Measurements from ENCODE around the gene KAZN. TPM values are rescaled to one million over a fixed set of nuclear protein-coding genes. Genes with fewer than 3 reads are reported as not detected.

Gene KAZN
- total RNA-seq, 1 donor from 2014 or later = 0.60 TPM

DNA sequence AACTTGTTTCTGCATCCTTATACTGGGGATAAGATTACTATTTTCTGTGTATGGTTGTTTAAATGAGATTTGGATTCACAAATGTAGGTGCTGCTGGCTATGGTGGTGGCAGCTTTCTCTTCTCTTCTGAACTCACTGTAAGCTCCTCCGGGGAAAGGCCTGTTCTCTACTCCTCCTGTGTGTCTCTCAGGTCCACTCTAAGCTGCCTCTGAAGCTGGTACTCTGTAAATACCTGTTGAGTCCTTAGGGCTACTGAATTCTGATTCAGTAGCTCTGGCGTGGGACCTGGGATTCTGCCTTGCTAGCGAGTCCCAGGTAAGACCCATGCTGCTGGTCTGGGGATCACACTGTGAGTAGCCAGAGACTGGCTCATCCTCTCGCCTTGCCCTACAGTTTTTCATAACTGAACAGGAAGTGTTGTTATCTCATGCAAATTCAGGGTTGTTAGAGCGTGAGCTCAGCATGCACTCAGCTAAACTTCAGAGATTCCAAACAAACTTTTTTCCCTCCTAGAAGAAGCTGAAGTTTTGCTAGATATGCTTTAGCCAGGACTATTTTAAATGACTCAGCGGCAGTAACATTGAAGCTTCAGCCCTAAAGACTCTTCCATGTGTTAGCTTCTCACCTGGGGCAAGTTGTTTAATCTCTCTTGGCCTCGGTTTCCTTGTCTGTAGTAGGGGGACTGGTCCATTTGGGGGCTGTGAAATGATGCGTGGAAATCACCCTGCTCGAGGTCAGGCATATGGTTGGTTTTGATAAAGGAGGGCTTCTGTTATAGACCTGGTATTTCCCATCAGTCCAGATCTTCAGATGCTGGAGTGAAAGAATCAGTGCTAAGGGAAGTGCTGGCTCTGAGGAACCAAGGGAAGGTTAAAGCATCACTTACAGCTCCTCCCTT lies 283.5 kb downstream of the KAZN start:
- DNase-seq (ENCODE audit: low read depth in 2 of 2) = no peak

DNA sequence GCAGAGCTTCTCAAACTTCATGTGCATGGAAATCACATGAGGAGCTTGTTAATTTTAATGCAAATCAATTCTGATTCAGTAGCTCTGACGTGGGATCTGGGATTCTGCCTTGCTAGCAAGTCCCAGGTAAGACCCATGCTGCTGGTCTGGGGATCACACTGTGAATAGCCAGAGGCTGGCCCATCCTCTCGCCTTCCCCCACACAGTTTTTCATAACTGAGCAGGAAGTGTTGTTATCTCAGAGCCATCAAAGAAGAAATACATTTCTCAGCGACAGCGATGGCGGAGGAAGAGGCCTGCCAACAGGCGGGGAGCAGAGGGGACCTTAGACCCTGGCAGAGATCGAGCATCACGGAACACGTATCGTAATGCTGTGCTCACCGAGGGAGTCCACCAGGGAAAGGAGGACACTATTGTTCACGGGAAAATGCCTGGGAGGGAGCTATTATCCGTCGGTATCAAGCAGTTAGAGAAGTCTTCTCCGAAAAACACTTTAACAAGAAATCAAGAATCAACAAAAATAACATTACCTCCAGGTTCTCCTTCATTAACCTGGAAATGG lies 286.2 kb downstream of the KAZN start:
- no peak for DNase-seq (ENCODE audit: low read depth in 2 of 2)

DNA sequence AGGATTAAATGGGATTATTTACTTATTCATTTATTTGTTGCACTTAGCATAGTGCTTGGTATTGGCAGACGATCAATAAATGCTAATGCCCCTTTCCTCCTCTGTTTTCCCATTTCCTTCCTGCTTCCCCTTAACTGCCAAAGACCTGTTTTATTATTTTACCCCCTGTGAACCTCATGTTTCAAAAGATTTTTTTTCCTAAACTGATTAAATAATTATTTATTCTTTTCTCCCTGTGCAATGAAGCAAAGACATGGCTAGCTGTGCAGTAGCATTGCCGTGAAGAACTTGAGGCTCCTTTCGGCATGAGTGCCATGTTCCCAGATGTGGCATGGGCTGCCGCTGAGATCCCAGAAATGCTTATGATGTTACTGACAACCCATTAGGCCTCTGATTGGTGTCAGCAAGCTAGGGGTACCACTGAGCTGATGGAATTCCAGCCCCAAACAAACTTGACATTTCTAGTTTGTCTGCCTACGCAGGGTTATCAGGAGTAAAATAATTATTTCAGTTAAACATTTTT lies 288.6 kb downstream of the KAZN start:
- DNase-seq (ENCODE audit: low read depth in 2 of 2) = no peak

DNA sequence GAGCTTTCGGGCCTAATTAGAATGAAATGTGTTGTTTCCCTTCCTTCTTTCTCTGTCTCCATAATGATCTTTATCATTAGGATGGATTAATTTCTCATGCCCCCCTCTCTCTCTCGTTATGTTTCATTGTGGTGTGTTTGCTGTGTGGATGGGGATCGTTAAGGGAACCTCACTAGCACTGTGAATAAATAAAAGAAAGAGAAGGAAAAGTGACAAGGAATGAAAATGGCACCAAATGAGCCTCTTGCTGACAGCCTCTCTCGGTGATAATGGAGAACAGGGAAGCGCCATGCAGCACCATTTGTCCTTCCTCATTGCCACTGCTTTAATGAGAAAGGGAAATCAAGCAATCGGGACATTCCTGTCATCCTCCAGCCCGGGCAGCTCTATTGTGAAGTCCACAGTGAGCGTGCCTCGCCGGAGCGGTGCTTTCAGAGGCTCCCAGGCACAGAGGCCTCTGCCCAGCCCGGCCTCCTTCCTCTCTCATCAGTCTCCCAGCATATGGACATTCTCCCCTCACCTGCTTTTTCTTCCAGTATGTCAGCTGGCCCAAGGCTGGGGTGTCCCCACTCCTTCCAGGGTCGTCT lies 289.4 kb downstream of the KAZN start:
- DNase-seq (ENCODE audit: low read depth in 2 of 2) = no peak

DNA sequence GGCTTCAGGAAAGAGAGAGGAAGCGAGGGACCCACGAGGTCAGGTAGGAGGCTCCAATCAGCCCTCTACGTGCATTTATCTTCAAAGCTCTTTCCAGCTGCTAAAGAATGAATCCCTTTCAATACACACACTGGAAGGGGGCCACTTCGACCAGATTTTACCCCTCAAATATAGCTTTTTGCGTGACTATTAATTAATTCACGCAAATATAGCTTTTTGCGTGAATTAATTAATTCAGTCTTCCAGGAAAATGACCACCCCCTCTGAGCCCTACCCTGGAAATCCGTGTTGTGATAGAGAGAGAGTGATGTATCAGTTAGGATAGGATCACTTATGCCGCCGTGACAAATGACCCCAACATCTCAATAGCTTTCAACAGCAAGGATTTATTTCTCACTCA lies 289.9 kb downstream of the KAZN start:
- DNase-seq (ENCODE audit: low read depth in 2 of 2) = no peak

DNA sequence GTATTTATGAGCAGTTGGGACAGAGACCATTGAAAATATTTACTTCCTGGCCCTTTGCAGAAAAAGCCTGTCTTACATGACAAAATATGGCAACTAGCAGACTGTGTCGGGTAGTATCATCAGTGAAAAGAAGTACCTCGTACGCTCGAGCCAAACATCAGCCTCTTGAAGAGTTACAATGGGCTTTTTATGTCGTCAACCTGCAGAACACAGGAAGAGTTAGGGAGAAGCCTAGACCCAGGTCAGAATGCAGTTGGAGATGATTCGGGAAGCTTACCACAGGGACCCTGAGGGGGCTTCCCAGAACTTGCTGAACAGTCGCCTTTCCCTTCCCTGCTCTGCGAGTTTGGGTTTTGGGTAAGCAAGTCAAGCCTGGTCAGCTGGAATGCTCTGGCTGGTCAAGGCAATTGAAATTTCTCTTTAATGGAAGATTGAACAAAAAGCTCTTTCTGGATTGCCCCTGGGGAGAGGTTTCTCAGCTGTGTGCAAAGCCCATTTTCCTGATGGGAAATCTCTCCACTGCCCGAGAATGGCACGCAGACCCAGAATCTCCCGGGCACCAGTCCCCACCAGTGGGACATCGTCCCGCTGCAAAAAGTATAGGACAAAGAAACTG lies 291.4 kb downstream of the KAZN start:
- DNase-seq (ENCODE audit: low read depth in 2 of 2) = no peak

DNA sequence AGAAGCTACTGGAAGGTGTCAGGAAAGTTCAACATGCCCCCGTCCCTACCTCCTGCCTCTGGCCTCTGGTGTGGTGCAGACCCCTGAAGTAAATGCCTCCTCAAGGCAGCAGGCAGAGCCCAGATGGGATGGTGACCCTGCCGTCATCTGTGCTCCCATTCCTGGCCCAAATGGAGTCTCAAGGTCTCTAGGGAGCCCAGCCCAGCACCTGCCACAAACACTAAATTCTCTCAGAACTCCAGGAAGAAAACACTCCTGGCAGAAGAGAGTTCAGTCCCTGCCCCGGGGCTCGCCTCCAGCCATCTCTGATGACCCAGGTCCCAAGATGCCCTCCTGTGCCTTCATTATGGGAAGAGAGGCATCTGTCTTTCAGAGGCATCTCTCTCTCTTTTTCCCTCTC lies 293.5 kb downstream of the KAZN start:
- DNase-seq (ENCODE audit: low read depth in 2 of 2) = no peak

DNA sequence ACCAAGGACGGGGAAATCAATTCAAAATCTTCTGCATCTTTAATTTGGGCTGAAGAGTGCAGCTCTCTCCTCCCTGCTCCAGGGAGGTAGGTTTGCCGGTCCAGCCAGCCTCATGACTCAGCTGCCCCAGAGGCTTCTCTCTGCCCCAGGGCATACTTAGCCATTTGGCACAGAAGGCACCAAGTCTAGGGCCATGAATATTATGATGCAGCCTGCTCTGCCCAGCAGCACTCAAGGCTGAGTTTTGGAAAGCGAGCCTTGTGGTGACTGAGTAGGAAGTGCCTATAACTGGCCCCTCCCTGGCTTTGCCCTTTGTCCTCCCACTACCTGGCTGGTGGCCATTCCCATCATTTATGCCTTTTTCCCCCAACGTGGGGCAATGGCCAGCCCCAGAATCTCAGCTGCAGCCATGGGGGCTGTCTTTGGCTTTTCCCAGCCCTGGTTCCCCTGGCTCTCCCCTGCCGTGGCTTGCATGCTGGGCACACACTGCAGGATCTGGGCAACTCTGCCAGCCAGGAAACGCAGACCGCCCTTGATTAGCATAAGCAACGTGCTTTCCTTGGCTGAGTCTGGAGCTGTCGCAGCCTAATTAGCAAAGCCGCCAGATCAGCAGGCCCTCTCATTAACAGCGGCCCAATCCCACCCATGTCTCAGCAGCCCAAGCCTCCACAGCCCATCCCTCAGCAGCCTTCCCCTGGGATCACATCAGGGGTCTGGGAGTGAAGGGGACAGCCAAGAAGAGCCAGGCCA lies 296.5 kb downstream of the KAZN start:
- no peak for DNase-seq (ENCODE audit: low read depth in 2 of 2)

DNA sequence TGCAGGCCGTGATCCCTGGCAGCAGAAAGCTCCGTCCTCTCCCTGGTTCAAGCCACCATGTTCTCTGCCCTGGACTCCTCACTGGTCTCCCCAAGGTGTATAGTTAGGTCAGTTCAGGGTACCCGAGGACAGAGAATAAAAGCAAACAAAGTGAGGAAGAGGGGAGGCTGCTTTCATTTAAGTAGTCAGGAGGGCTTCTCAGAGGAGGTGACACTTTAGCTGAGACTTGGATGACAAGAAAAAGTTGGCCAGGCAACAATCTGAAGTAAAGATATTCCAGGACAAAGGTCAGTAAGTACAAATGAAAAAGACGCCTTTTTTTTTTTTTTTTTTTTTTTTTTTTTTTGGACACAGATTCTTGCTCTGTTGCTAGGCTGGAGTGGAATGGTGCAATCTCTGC lies 297.2 kb downstream of the KAZN start:
- no peak for DNase-seq (ENCODE audit: low read depth in 2 of 2)

DNA sequence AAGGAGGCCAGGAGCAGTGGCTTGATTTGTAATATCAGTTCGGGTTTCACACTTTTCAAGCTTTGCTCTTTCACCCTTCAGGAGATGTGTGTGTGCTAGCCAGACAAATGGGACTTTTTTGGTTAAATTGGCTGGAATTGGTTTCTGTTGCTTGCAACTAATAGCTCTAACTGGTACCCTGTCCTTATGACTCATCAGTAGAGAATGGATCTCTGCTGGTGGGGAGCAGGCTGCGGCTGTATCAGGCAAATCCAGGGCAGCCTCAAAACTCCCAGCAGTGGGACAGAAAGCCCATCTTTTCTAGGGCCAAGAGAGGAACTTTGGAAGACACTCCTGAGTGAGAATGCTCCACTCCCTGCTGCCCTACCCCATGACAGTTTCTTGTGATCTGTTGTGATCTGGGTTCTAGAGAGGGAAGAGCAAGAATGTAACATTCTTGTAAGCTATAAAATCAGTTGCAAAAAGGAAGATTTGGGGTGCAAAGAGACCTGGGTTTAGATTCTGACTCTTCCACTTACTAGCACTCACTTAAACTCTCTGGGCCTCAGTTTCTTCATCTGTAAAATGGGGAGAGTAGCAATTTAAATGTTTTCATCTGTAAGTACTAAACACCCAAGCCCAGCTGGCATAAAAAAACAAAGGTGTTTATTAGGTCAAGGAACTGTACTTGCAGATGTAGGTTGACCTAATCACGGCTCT lies 298.0 kb downstream of the KAZN start:
- no peak for DNase-seq (ENCODE audit: low read depth in 2 of 2)

DNA sequence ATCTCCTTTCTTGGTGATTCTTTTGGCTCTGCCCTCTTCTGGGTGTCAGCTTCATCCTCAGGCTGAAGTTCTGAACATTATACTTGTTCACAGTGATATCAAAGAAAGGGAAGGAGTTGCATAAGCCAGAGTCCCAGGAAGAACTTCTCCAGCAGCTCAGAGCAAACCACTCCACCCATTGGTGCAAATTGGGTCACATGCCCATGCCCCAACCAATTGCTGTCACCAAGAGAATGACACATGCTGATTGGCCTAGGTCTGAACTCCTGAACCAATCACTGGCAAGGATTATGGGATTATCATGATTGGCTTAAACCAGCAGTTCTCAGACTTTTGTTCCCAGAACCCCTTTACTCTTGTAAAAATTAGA lies 298.6 kb downstream of the KAZN start:
- DNase-seq (ENCODE audit: low read depth in 2 of 2) = no peak

DNA sequence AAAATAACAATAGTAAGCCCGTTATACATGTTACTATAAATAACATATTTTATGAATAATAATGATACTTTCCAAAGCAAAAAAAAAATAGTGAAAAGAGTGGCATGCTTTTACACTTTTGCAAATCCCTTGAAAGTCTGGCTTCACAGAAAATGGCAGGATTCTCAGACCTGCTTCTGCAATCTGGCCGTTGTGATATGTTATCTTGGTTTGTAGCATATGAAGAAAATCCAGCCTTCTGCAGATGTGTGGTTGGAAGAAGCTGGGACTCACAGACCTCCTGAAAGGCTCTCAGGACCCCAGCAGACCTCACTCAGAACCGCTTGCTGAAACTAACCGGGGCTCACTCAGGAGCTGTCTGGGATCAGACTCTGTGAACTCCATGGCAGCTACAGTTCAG lies 299.1 kb downstream of the KAZN start:
- no peak for DNase-seq (ENCODE audit: low read depth in 2 of 2)

DNA sequence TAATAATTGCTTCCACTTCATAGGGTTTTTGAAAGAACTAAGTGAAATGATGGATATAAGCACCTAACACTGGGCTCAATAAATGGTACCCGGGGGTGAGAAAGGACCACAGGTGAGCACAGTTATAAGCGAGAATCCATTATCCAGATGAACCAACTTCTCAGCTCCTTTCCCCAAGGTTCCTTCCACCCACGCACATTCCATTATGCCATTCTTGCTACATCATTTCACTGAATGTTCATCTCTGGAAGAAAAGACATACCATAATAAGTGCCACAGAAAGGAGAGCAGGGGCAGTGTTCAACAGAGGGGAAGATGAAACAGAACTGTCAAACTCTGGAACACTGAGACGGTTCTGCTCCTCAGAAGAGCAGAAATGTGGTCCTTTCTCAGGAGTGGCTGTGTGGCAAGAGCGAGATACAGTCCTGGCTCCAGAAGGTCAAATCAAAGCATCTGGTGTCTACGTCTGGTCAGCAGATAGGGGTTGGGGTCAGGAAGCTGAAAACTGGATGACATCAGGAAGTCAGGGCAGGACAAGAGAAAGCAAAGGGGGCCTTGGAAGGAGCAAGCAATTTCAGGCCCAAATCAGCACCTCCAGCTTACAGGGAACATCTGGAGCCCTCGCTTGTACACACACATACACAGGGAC lies 299.6 kb downstream of the KAZN start:
- DNase-seq (ENCODE audit: low read depth in 2 of 2) = no peak

DNA sequence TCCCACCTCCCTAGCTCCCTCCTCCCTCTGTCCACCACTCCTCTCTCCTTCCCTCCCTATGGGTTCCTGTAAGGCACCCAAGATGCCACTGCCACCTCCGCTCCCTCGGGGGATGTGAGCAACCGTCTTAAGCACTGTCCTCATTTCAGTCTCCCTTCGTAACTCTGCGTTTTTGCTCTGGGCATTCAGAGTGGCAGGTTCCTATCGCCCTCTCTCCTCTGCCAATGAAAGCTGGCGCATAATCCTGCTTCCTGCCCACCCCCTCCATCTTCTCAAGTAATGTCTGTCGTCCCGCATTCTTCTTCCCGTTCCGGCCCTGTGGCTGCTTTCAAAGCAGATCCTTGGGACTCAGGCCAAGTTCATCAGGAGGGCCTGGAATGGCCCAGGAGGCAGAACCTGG lies 301.2 kb downstream of the KAZN start:
- DNase-seq (ENCODE audit: low read depth in 2 of 2) = no peak

DNA sequence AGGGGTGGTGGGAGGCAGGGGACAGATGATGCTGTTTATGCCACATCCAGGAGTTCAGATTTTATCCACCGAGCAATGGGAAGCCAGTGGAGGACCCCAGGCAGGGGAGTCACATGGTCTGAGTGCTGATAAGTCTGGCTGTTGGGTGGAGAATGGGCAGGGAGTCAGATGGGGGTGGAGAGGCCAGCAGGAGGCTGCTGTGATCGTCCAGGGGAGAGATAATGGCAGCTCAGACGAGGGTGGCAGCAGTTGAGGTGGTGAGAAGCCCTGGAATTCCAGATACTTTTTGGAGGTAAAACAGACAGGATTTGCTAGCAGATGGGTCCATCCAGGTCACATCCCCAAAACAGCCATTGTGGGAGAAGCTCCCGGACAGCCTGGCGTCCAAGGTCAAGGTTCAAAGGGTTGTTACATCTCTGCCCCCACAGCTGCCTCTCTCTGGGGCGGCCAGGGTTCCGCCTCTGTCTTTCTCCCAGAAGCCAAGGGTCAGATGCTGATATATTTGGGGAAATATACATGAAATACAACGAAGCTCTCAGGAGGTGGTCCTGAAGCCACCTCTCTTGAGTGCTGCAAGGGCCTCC lies 303.0 kb downstream of the KAZN start:
- DNase-seq (ENCODE audit: low read depth in 2 of 2) = no peak

DNA sequence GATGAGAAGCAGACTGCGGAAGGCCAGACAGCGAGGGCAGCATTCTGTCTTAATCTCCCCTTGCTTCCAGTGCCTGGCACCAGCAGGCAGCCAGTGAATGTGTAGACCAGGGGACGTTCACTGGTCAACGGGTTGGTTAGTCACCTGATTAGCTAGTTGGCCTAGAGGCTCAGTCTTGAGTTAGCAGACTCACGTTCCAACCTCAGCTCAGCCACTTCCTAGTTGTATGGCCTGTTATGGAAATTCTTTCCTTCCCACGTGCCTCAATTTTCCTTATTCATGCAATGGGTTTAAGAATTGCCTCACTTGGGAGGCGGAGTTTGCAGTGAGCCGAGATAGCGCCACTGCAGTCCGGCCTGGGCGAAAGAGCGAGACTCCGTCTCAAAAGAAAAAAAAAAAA lies 305.4 kb downstream of the KAZN start:
- DNase-seq (ENCODE audit: low read depth in 2 of 2) = no peak

DNA sequence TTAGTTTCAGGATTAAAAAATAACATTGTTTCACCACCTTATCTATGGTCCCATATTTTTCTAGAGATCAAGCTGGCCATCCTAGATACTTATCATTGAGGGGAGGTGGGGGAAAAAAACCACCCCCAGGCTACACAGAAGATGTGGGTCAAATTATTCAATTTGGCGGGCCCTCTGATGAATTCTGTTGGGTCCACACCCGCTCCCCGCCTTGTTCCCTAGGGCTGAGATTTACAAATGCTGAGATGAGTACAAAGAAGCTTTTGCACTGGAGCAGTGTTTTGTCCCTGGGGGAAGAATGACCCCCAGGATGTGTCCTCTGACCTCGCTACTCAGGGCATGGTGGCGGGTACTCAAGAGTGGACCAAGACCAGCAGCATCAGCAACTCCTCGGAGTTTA lies 308.2 kb downstream of the KAZN start:
- DNase-seq (ENCODE audit: low read depth in 2 of 2) = no peak

DNA sequence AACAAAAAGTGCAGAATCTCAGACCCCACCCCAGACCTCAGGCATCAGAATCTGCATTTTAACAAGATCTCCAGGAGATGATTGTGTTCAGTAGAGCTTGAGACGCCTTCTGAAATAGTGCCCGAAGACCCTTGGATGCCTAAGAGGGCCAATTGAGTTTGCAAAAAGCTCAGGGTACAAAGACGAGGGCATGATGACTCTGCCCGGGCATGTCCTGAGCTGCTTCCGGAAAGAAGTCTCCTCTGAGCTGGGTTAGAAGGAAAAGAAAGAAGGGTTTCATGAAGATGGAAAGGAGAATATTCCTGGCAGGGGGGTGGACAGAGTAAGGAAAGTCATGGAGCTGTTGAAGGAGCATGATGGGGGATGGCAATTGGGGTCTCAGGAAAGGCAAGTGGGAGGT lies 308.9 kb downstream of the KAZN start:
- no peak for DNase-seq (ENCODE audit: low read depth in 2 of 2)

DNA sequence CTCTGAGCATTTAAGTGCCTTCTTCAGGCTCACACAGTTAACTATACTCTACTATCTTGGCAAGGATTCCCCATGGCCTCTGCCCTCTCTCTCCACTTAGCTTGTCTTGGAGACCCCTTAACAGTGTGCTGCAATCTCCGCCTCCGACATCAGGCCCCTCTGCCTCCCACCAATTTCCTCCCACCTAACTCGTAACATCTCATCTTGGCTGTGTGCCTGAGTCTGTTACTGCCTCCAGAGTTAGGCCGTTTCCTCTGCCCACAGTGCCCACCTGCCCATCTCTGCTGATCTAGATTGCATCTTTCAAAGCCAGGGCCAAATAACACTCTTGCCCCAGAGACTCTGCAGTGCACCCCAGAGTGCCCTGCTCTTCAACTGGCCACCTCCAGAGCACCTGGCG lies 310.8 kb downstream of the KAZN start:
- DNase-seq (ENCODE audit: low read depth in 2 of 2) = no peak

DNA sequence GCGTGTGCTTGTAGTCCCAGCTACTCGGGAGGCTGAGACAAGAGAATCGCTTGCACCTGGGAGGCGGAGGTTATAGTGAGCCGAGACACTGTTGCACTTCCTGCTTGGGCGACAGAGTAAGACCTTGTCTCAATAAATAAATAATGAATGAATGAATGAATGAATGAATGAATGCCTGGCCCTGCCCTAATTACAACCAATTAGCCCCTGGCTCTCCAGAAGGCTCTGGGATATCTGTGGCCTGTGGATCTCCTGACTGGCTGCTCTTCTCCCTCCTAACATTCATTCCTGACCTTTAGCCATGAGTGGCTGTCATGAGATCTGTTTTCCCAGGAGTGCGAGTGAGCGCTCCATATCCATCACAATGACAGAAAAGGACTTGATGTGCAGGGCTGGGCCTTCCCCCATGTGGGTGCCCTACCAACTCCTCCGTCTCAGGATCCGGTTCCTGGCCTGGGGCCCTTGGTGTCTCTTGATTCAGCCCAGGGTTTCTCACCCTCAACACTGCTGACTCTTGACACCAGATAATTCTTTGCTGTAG lies 311.5 kb downstream of the KAZN start:
- no peak for DNase-seq (ENCODE audit: low read depth in 2 of 2)
